ENCODE results near the gene TNFAIP3.

The TNFAIP3 gene

DNA sequence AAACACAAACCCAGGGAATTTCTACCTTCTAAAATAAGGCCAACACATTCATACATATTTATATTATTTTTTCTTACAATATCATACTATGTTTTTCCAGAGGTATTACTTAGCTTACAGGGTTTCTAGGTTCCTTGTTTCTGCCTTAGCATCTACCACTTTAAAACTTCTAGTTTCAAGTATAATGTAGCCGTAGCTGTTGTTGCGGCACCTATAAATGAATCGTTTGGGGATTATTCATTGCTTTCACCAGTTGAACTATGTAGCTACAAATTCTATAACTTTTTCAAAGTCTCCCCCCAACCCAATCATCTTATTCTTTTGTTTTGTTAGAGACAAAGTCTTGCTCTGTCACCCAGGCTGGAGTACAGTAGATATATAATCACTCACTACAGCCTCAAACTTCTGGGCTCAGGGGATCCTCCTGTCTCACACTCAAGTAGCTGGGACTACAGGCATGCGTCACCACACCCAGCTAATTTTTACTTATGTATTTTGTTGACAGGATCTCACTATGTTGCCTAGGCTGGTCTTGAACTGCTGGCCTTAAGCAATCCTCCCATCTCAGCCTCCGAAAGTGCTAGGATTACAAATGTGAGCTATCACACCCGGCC is 43.9 kb downstream of the TNFAIP3 start:
- TF ChIP-seq CTCF (IDR thresholded peaks at IDR 0.05; ENCODE audit: insufficient read depth, low read length, poor library complexity, severe bottlenecking) (no peak), EZH2phosphoT487 (conservative IDR thresholded peaks at IDR 0.05; ENCODE audit: low read length) (no peak)
- H3K36me3 ChIP-seq (ENCODE audit: low read length), result no peaks in the 10 kb centered on the region
- H2AFZ ChIP-seq (ENCODE audit: low read depth, low read length, severe bottlenecking), result no peak overlapping the region
- H3F3A ChIP-seq (ENCODE audit: insufficient read depth), result no peaks in the 10 kb centered on the region
- H4K20me1 ChIP-seq (ENCODE audit: low read depth, low read length), result no peaks in the 10 kb centered on the region
- H3K4me2 ChIP-seq (ENCODE audit: low read depth, low read length, poor library complexity, severe bottlenecking), result no peak overlapping the region
- no peak overlapping the region for H3K4me3 ChIP-seq (ENCODE audit: insufficient read depth, low read length, poor library complexity, severe bottlenecking)
- H3K79me2 ChIP-seq (ENCODE audit: insufficient read depth, low read length), result no peaks in the 10 kb centered on the region
- no peaks in the 10 kb centered on the region for H3K27me3 ChIP-seq (ENCODE audit: low read length)
- no peaks in the 10 kb centered on the region; the same call in 1 of the 2 replicates for H3K9me2 ChIP-seq (replicated peaks; ENCODE audit: insufficient read depth, low read length)
- no peak overlapping the region for H3K27ac ChIP-seq (ENCODE audit: low read depth, low read length)
- peaks cover 4% of the 10 kb centered on the region; the same call in 1 of the 2 replicates for H3K9me3 ChIP-seq (ENCODE audit: insufficient read depth, low read length)
- no peak overlapping the region for H3K9ac ChIP-seq (ENCODE audit: low read length)

- Histone ChIP-seq H3K9me3 (ENCODE audit: insufficient read depth, low read length) (peaks cover 4% of the 10 kb centered on the region; the same call in 1 of the 2 replicates), H3K4me2 (ENCODE audit: low read depth, low read length, poor library complexity, severe bottlenecking) (no peak overlapping the region), H3K27ac (ENCODE audit: low read depth, low read length) (no peak overlapping the region), H3K4me3 (ENCODE audit: insufficient read depth, low read length, poor library complexity, severe bottlenecking) (no peak overlapping the region), H4K20me1 (ENCODE audit: low read depth, low read length) (no peaks in the 10 kb centered on the region), H3K36me3 (ENCODE audit: low read length) (no peaks in the 10 kb centered on the region), H3K27me3 (ENCODE audit: low read length) (no peaks in the 10 kb centered on the region), H3F3A (ENCODE audit: insufficient read depth) (no peaks in the 10 kb centered on the region), H3K9ac (ENCODE audit: low read length) (no peak overlapping the region), H3K79me2 (ENCODE audit: insufficient read depth, low read length) (no peaks in the 10 kb centered on the region), H3K9me2 (replicated peaks; ENCODE audit: insufficient read depth, low read length) (no peaks in the 10 kb centered on the region; the same call in 1 of the 2 replicates), H2AFZ (ENCODE audit: low read depth, low read length, severe bottlenecking) (no peak overlapping the region)
- no peak for TF ChIP-seq CTCF (IDR thresholded peaks at IDR 0.05; ENCODE audit: insufficient read depth, low read length, poor library complexity, severe bottlenecking)
- no peak for TF ChIP-seq EZH2phosphoT487 (conservative IDR thresholded peaks at IDR 0.05; ENCODE audit: low read length)
Measured at GRCh38 chr6:137911675-137912191, 44.7 kb downstream of the TNFAIP3 start.

GRCh38 chr6:137912813-137913212 is 45.8 kb downstream of the TNFAIP3 start:
- Histone ChIP-seq H3K36me3 (ENCODE audit: low read length) (no peaks in the 10 kb centered on the region), H3K27ac (ENCODE audit: low read depth, low read length) (no peak overlapping the region), H3K9me2 (replicated peaks; ENCODE audit: insufficient read depth, low read length) (no peaks in the 10 kb centered on the region; the same call in 1 of the 2 replicates), H4K20me1 (ENCODE audit: low read depth, low read length) (no peaks in the 10 kb centered on the region), H3K4me2 (ENCODE audit: low read depth, low read length, poor library complexity, severe bottlenecking) (no peak overlapping the region), H3F3A (ENCODE audit: insufficient read depth) (no peaks in the 10 kb centered on the region), H3K9me3 (ENCODE audit: insufficient read depth, low read length) (peaks cover 4% of the 10 kb centered on the region; the same call in 1 of the 2 replicates), H3K9ac (ENCODE audit: low read length) (no peak overlapping the region), H3K79me2 (ENCODE audit: insufficient read depth, low read length) (no peaks in the 10 kb centered on the region), H2AFZ (ENCODE audit: low read depth, low read length, severe bottlenecking) (no peak overlapping the region), H3K4me3 (ENCODE audit: insufficient read depth, low read length, poor library complexity, severe bottlenecking) (no peak overlapping the region), H3K27me3 (ENCODE audit: low read length) (no peaks in the 10 kb centered on the region)
- no peak for TF ChIP-seq EZH2phosphoT487 (conservative IDR thresholded peaks at IDR 0.05; ENCODE audit: low read length)
- TF ChIP-seq CTCF (IDR thresholded peaks at IDR 0.05; ENCODE audit: insufficient read depth, low read length, poor library complexity, severe bottlenecking), result no peak
